Measurements from ENCODE around the gene TNNT1.

TNNT1 gene

GRCh38 chr19:55186080-55186479, 37.1 kb upstream of the TNNT1 start:
- no peaks in the 10 kb centered on the region for H3K4me1 ChIP-seq (ENCODE audit: insufficient read depth, insufficient read length)
- no peak for TF ChIP-seq SUZ12 (IDR thresholded peaks at IDR 0.05; ENCODE audit: extremely low read depth, insufficient read depth, insufficient read length)
- no peak for TF ChIP-seq YY1 (IDR thresholded peaks at IDR 0.05; ENCODE audit: insufficient read depth, insufficient read length)
- no peak for TF ChIP-seq ZNF274 (IDR thresholded peaks at IDR 0.05; ENCODE audit: low read depth, low read length)
- no peak for DNase-seq (ENCODE audit: low read depth, low spot score)
- no peaks in the 10 kb centered on the region for H3K9me3 ChIP-seq (ENCODE audit: insufficient read depth, low read length)
- H3K27me3 ChIP-seq (ENCODE audit: insufficient read depth, insufficient read length): peaks cover 15% of the 10 kb centered on the region
- H3K36me3 ChIP-seq (ENCODE audit: insufficient read depth, insufficient read length, low read length): no peaks in the 10 kb centered on the region
- no peak overlapping the region for H3K9ac ChIP-seq (ENCODE audit: insufficient read length, low read depth)
- H3K4me3 ChIP-seq (ENCODE audit: insufficient read length, low read depth): no peak overlapping the region

GRCh38 chr19:55181740-55182139, 32.7 kb upstream of the TNNT1 start:
- no peaks in the 10 kb centered on the region for H3K36me3 ChIP-seq (ENCODE audit: insufficient read depth, insufficient read length, low read length)
- no peak overlapping the region for H3K4me3 ChIP-seq (ENCODE audit: insufficient read length, low read depth)
- no peaks in the 10 kb centered on the region for H3K9me3 ChIP-seq (ENCODE audit: insufficient read depth, low read length)
- peaks cover 35% of the 10 kb centered on the region for H3K27me3 ChIP-seq (ENCODE audit: insufficient read depth, insufficient read length)
- H3K9ac ChIP-seq (ENCODE audit: insufficient read length, low read depth): no peak overlapping the region
- no peak for DNase-seq (ENCODE audit: low read depth, low spot score)
- no peaks in the 10 kb centered on the region for H3K4me1 ChIP-seq (ENCODE audit: insufficient read depth, insufficient read length)
- TF ChIP-seq SUZ12 (IDR thresholded peaks at IDR 0.05; ENCODE audit: extremely low read depth, insufficient read depth, insufficient read length): no peak
- no peak for TF ChIP-seq ZNF274 (IDR thresholded peaks at IDR 0.05; ENCODE audit: low read depth, low read length)
- TF ChIP-seq YY1 (IDR thresholded peaks at IDR 0.05; ENCODE audit: insufficient read depth, insufficient read length): no peak

GRCh38 chr19:55179606-55180484, 30.8 kb upstream of the TNNT1 start, which contains the start of gene SYT5:
Gene SYT5 (minus strand): TSS chr19:55180289. CDS start chr19:55179041, 1,248 bp downstream.
- Histone ChIP-seq H3K4me1 (ENCODE audit: insufficient read depth, insufficient read length) (peaks cover 6% of the 10 kb centered on the region), H3K9ac (ENCODE audit: insufficient read length, low read depth) (peak within 1 kb of the TSS; percentile 56), H3K27me3 (ENCODE audit: insufficient read depth, insufficient read length) (peaks cover 35% of the 10 kb centered on the region), H3K9me3 (ENCODE audit: insufficient read depth, low read length) (no peaks in the 10 kb centered on the region), H3K4me3 (ENCODE audit: insufficient read length, low read depth) (peak within 1 kb of the TSS; percentile 37), H3K36me3 (ENCODE audit: insufficient read depth, insufficient read length, low read length) (no peaks in the 10 kb centered on the region)
- DNase-seq (ENCODE audit: low read depth, low spot score): no peak
- TF ChIP-seq YY1 (IDR thresholded peaks at IDR 0.05; ENCODE audit: insufficient read depth, insufficient read length) (no peak), ZNF274 (IDR thresholded peaks at IDR 0.05; ENCODE audit: low read depth, low read length) (no peak), SUZ12 (IDR thresholded peaks at IDR 0.05; ENCODE audit: extremely low read depth, insufficient read depth, insufficient read length) (no peak)

GRCh38 chr19:55178781-55179599, 30.0 kb upstream of the TNNT1 start:
- Histone ChIP-seq H3K4me1 (ENCODE audit: insufficient read depth, insufficient read length) (peaks cover 9% of the 10 kb centered on the region), H3K4me3 (ENCODE audit: insufficient read length, low read depth) (peak overlapping the region; percentile 37), H3K9me3 (ENCODE audit: insufficient read depth, low read length) (no peaks in the 10 kb centered on the region), H3K27me3 (ENCODE audit: insufficient read depth, insufficient read length) (peaks cover 35% of the 10 kb centered on the region), H3K9ac (ENCODE audit: insufficient read length, low read depth) (peak overlapping the region; percentile 56), H3K36me3 (ENCODE audit: insufficient read depth, insufficient read length, low read length) (no peaks in the 10 kb centered on the region)
- peak; percentile 78 for DNase-seq (ENCODE audit: low read depth, low spot score)
- TF ChIP-seq SUZ12 (IDR thresholded peaks at IDR 0.05; ENCODE audit: extremely low read depth, insufficient read depth, insufficient read length) (no peak), ZNF274 (IDR thresholded peaks at IDR 0.05; ENCODE audit: low read depth, low read length) (no peak), YY1 (IDR thresholded peaks at IDR 0.05; ENCODE audit: insufficient read depth, insufficient read length) (no peak)

GRCh38 chr19:55176076-55176475, 27.1 kb upstream of the TNNT1 start:
- Histone ChIP-seq H3K9me3 (ENCODE audit: insufficient read depth, low read length) (no peaks in the 10 kb centered on the region), H3K4me1 (ENCODE audit: insufficient read depth, insufficient read length) (peaks cover 12% of the 10 kb centered on the region), H3K4me3 (ENCODE audit: insufficient read length, low read depth) (no peak overlapping the region), H3K36me3 (ENCODE audit: insufficient read depth, insufficient read length, low read length) (no peaks in the 10 kb centered on the region), H3K27me3 (ENCODE audit: insufficient read depth, insufficient read length) (peaks cover 36% of the 10 kb centered on the region), H3K9ac (ENCODE audit: insufficient read length, low read depth) (no peak overlapping the region)
- TF ChIP-seq SUZ12 (IDR thresholded peaks at IDR 0.05; ENCODE audit: extremely low read depth, insufficient read depth, insufficient read length): no peak
- TF ChIP-seq ZNF274 (IDR thresholded peaks at IDR 0.05; ENCODE audit: low read depth, low read length): no peak
- TF ChIP-seq YY1 (IDR thresholded peaks at IDR 0.05; ENCODE audit: insufficient read depth, insufficient read length): no peak
- DNase-seq (ENCODE audit: low read depth, low spot score): no peak

- H3K9ac ChIP-seq (ENCODE audit: insufficient read length, low read depth): no peak overlapping the region
- no peaks in the 10 kb centered on the region for H3K9me3 ChIP-seq (ENCODE audit: insufficient read depth, low read length)
- no peak overlapping the region for H3K4me3 ChIP-seq (ENCODE audit: insufficient read length, low read depth)
- TF ChIP-seq SUZ12 (IDR thresholded peaks at IDR 0.05; ENCODE audit: extremely low read depth, insufficient read depth, insufficient read length) (no peak), YY1 (IDR thresholded peaks at IDR 0.05; ENCODE audit: insufficient read depth, insufficient read length) (no peak), ZNF274 (IDR thresholded peaks at IDR 0.05; ENCODE audit: low read depth, low read length) (no peak)
- H3K27me3 ChIP-seq (ENCODE audit: insufficient read depth, insufficient read length): peaks cover 35% of the 10 kb centered on the region
- no peak for DNase-seq (ENCODE audit: low read depth, low spot score)
- no peaks in the 10 kb centered on the region for H3K36me3 ChIP-seq (ENCODE audit: insufficient read depth, insufficient read length, low read length)
- H3K4me1 ChIP-seq (ENCODE audit: insufficient read depth, insufficient read length): peaks cover 12% of the 10 kb centered on the region
Observed at GRCh38 chr19:55175117-55175867, 26.3 kb upstream of the TNNT1 start.

Data from NT2/D1 (cell line).